Activated T-cell treated with anti-CD3 and anti-CD28 coated beads, Interleukin-2, amount 50 U/mL, for 72 hours (primary cell): Measurements from ENCODE around the gene YEATS4. TPM values are rescaled to one million over a fixed set of nuclear protein-coding genes. Genes with fewer than 3 reads are reported as not detected.

Source experiments
- ATAC-seq, 2 donors: fragments of 150-1000 bp; cut with Tn5 transposase; replicated peaks in 1 of 2; 2 replicates each; pipeline ENCODE4 v1.10.0; 2021; ENCODE audit warnings: moderate library complexity in 2 of 2, mild to moderate bottlenecking in 1 of 2
- DNase-seq, 2 donors: peaks; one replicate each; pipeline ENCODE4 v3.0.0; 2021 to 2022; ENCODE audit warnings: mixed read lengths in 1 of 2
- H3K27ac Mint-ChIP-seq: one replicate; pipeline ENCODE4 v1.8.0; 2022; ENCODE audit warnings: mild to moderate bottlenecking, moderate library complexity, mixed read lengths
- H3K27me3 Mint-ChIP-seq: one replicate; pipeline ENCODE4 v1.8.0; 2022; ENCODE audit warnings: low read depth, mixed read lengths
- H3K36me3 Mint-ChIP-seq, 2 donors: one replicate each; pipeline ENCODE4 v1.8.0; 2022; ENCODE audit warnings: mixed read lengths in 2 of 2, mild to moderate bottlenecking in 1 of 2; ENCODE audit not compliant: insufficient read depth in 2 of 2
- H3K4me1 Mint-ChIP-seq: one replicate; pipeline ENCODE4 v1.8.0; 2022; ENCODE audit warnings: low read depth, mixed read lengths
- H3K4me3 Mint-ChIP-seq, 2 donors: one replicate each; pipeline ENCODE4 v1.8.0; 2022; ENCODE audit warnings: mild to moderate bottlenecking in 2 of 2, mixed read lengths in 2 of 2, moderate library complexity in 2 of 2
- H3K9me3 Mint-ChIP-seq, 2 donors: one replicate each; pipeline ENCODE4 v1.8.0; 2022; ENCODE audit warnings: mixed read lengths in 2 of 2
- total RNA-seq, 2 donors: library from RNA; stranded (reverse); gene quantifications; one replicate each; pipeline ENCODE4 v1.2.3, GENCODE V29; 2022

The YEATS4 gene
- total RNA-seq, 2 donors from 2014 or later: 49.3 to 54.5 TPM

DNA sequence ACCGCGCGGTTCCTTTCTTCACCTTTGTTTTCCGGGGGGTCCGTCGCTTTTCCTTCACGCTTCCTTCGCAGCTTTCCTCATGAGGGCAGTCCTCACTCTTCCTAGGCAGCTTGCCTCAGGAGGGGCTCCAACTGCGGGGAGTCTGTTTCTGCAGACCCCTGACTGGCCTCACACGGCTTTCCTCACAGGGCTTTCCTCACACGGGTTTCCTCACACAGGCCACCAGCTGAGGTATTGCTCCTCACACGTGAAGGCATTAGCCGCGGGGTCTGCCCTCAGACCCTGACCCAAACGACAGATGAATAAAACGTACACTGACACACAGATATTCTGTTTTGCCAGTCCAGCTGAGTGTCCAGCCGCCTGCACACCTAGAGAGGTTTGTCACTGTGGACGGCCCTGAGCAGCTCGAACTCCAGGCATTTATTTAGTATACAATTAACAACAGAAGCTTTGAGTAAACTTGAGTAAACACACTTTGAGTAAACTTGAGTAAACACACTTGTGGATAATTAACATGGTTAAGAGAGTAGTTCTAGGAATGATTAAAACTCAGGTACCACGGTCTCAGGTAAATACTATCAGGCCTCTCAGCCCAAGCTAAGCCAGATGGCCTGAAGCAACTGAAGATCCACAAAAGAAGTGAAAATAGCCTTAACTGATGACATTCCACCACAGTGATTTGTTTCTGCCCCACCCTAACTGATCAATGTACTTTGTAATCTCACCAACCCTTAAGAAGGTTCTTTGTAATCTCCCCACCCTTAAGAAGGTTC is 27.4 kb upstream of the YEATS4 start:
- no peak for ATAC-seq
- no peak for DNase-seq
- H3K36me3 Mint-ChIP-seq: no peaks in the 10 kb centered on the region
- peak overlapping the region; percentile 97 for H3K27ac Mint-ChIP-seq
- H3K9me3 Mint-ChIP-seq: no peaks in the 10 kb centered on the region
- no peaks in the 10 kb centered on the region for H3K27me3 Mint-ChIP-seq
- H3K4me1 Mint-ChIP-seq: peaks cover 55% of the 10 kb centered on the region
- H3K4me3 Mint-ChIP-seq: peak overlapping the region; percentile 86 to 91

DNA sequence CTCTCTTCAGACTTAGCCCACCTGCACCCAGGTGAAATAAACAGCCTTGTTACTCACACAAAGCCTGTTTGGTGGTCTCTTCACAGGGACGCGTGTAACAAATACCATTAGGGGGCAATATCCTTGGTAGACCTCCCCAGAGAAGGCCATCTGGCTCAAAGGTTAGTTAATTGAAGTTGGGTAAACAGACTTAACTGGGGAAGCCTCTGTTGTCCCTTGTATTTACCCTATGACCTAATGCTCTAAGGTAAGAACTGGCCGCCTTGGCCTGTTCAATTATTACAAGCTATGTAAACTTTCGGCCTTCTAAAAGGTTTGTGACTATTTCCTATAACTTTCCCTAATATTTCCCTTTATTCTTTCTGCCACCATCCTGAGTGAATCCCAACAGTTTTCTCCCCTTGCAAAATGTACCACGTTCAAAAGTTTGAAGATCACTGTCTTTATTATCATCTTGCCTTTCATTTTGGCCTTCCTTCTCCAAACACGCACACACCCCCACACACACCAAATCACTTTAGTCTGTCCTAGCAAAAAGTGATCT is 26.7 kb upstream of the YEATS4 start:
- Mint-ChIP-seq H3K9me3 (no peaks in the 10 kb centered on the region), H3K36me3 (no peaks in the 10 kb centered on the region), H3K4me3 (peak overlapping the region in 1 of 2 donors; percentile 91), H3K27ac (peak overlapping the region; percentile 5), H3K27me3 (no peaks in the 10 kb centered on the region), H3K4me1 (peaks cover 55% of the 10 kb centered on the region)
- ATAC-seq (no peak), DNase-seq (no peak)

DNA sequence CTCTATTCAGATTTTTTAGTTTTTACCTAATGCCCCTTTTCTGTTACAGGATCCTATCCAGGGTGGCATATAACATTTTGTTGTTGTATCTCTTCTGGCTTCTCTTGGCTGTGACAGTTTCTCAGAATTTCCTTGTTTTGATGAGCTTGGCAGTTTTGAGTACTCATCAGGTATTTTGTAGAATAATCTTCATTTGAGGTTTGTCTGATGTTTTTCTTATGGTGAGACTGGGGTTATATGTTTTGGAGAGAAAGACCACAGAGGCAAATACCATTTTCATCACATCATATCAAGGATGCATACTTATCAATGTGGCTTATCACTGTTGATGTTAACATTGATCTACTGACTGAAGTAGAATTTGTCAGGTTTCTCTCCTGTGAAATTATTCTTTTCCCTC is 25.4 kb upstream of the YEATS4 start:
- Mint-ChIP-seq H3K4me3 (peak overlapping the region; percentile 10 to 59), H3K27ac (peak overlapping the region; percentile 77)

DNA sequence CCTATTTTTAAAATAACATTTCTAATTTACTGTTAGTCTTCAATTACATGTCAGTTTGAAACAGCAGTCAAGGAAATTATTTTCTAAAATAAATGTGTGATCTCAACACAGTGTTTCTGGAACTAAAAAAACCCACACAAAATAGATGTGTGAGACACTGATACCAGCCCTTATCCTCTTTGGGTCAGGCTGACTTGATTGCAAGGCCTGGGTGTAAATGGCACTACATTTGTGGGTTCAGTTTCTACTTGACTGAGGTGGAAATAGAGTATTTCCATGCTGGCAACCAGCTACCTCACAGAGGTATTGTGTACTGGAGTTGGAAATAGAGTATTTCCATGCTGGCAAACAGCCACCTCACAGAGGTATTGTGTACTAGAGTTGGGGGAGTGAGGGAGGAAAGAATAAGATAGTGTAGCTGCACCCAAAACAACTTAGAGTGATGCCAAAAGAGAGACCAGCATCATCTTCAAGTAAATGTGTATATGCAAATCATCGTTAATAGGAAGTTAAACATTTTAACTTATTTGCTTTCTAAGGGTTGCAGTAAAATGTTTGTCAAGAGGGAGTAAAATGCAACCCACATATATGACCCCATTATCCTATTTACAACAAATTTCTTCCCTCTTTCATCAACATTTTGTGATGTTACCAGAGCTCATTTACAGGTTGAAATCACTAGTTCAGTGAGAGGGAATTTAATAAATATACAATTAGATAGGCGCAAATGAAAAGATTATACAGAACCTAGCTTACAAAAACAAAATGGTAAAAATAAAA is 22.0 kb upstream of the YEATS4 start:
- Mint-ChIP-seq H3K27ac (no peak overlapping the region), H3K4me3 (no peak overlapping the region), H3K27me3 (no peaks in the 10 kb centered on the region), H3K4me1 (peaks cover 27% of the 10 kb centered on the region), H3K9me3 (no peaks in the 10 kb centered on the region), H3K36me3 (no peaks in the 10 kb centered on the region)
- DNase-seq (no peak), ATAC-seq (no peak)

More for the DNA sequence above, 25.4 kb upstream of the YEATS4 start:
- Mint-ChIP-seq H3K27me3 (no peaks in the 10 kb centered on the region), H3K9me3 (no peaks in the 10 kb centered on the region), H3K4me1 (peaks cover 45% of the 10 kb centered on the region), H3K36me3 (no peaks in the 10 kb centered on the region)
- ATAC-seq: peak in 1 of 2 donors; percentile 33
- no peak for DNase-seq

DNA sequence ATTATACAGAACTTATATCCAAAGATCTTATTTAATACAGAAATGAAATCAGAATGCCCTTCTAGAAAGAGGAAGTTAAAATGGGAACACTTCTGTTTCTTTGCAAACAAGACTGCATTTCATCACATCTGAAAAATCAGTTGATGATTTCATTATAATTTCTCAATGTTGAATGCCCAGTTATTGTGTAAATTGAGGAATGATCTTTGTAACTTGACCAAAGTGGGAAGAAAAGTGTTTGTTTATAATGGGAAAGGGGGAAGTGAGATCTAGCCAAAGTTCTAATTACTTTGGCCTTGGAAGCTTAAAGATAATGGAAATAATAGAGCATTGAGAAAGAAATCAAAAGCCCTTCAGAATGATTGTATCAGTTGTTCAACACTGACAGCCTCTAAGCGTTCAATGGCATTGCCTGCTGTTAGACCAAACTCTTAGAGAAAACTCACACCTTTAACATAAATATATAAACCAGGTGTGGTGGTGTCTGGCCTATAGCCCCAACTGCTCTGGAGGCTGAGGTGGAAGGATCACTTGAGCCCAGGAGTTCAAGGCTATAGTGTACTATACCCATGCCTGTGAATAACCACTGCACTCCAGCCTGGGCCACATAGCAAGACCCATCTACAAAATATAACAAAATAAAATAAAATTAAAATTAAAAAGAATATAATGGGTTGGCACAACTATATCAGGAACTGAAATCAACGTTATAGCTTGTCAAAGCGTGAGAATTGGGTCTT is 21.3 kb upstream of the YEATS4 start:
- H3K36me3 Mint-ChIP-seq: no peaks in the 10 kb centered on the region

DNA sequence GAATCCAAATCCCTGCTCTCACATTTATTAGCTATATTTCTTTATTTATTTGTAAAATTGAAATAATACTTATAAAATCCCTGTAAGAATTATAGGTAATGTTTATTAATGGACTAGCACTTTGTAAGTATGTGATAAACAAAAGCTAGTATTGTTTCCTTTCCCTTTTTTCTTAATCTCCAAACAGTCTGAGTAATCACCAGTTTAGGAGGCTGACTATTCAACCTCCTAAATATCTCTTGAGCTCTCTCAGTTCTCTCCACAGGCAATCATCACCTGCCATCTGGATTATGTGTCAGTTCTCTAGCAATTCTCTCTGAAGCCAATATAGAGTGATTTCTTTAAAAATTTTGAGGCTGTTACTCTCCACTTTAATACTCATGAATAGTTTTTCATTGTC is 20.6 kb upstream of the YEATS4 start:
- H3K36me3 Mint-ChIP-seq: no peaks in the 10 kb centered on the region
- no peak overlapping the region for H3K4me3 Mint-ChIP-seq
- H3K4me1 Mint-ChIP-seq: peaks cover 13% of the 10 kb centered on the region
- H3K27me3 Mint-ChIP-seq: no peaks in the 10 kb centered on the region
- DNase-seq (no peak), ATAC-seq (no peak)
- H3K9me3 Mint-ChIP-seq: no peaks in the 10 kb centered on the region
- H3K27ac Mint-ChIP-seq: no peak overlapping the region

More for the DNA sequence above, 21.3 kb upstream of the YEATS4 start:
- ATAC-seq (no peak), DNase-seq (no peak)
- no peak overlapping the region for H3K4me3 Mint-ChIP-seq
- H3K4me1 Mint-ChIP-seq: peaks cover 19% of the 10 kb centered on the region
- no peak overlapping the region for H3K27ac Mint-ChIP-seq
- no peaks in the 10 kb centered on the region for H3K9me3 Mint-ChIP-seq
- H3K27me3 Mint-ChIP-seq: no peaks in the 10 kb centered on the region

DNA sequence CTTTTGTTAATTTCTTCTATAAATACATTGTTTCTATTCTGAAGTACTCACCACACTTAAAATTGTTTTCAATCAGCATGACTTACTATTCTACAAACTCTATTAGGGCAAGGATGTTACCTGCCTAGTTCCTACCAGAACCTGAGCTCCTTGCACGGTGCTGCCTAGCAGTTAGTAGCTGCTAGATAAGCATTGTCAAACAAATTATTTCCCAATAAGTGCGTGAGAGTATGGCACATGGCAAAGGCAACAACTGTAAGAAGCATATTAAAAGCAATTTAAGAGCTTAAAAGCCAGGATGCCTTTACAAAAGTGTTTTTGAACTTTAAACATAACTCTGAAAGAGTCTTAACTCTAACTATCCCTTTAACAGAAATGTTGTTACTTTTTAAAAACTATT is 19.5 kb upstream of the YEATS4 start:
- Mint-ChIP-seq H3K27me3 (no peaks in the 10 kb centered on the region), H3K4me3 (no peak overlapping the region), H3K27ac (no peak overlapping the region), H3K9me3 (no peaks in the 10 kb centered on the region), H3K36me3 (no peaks in the 10 kb centered on the region), H3K4me1 (peaks cover 2% of the 10 kb centered on the region)
- ATAC-seq (no peak), DNase-seq (no peak)

DNA sequence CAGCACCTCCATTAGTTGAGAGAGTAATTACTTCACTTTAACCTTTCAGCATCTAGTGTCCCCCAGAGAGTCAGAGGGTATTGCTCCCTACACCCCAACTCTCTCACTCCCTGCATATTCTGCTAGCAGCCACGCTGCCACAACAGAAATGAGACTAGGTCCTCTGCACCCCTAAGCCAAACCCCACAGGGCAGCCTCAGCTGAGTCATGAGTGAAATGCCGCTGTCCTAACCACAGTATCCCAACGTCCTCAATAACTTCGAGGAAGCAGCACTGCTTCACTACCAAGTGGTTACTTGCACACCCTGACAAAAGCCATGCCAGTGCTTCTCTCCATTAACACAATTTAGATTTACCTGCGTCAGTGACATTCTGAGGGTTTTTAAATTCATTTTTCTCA is 18.2 kb upstream of the YEATS4 start:
- H3K9me3 Mint-ChIP-seq: no peaks in the 10 kb centered on the region

DNA sequence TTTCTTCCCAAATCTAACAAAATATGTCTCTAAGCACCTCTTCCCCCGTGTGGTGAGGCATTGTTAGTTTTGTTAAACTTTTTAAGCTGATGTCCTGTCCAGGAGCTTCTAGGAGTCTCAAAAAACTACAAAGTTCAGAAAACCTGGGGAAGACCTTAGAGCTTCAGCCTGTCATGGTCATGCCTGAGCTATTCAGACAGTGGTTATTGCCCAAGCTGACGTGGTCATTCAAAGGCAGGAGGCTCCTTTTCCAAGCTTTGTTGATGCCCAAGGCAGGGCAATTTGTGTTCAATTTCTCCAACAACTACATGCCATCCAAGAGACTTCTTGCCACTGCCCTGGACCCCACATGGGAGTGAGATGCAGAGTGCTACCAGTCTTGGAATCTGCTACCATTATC is 17.1 kb upstream of the YEATS4 start:
- H3K27me3 Mint-ChIP-seq: no peaks in the 10 kb centered on the region
- no peaks in the 10 kb centered on the region for H3K9me3 Mint-ChIP-seq
- H3K4me3 Mint-ChIP-seq: no peak overlapping the region
- no peak for DNase-seq
- ATAC-seq: no peak
- no peak overlapping the region for H3K27ac Mint-ChIP-seq
- H3K36me3 Mint-ChIP-seq: no peaks in the 10 kb centered on the region
- H3K4me1 Mint-ChIP-seq: no peaks in the 10 kb centered on the region

More for the DNA sequence above, 18.2 kb upstream of the YEATS4 start:
- Mint-ChIP-seq H3K27me3 (no peaks in the 10 kb centered on the region), H3K4me3 (no peak overlapping the region), H3K4me1 (no peaks in the 10 kb centered on the region), H3K27ac (no peak overlapping the region), H3K36me3 (no peaks in the 10 kb centered on the region)
- DNase-seq (no peak), ATAC-seq (no peak)

DNA sequence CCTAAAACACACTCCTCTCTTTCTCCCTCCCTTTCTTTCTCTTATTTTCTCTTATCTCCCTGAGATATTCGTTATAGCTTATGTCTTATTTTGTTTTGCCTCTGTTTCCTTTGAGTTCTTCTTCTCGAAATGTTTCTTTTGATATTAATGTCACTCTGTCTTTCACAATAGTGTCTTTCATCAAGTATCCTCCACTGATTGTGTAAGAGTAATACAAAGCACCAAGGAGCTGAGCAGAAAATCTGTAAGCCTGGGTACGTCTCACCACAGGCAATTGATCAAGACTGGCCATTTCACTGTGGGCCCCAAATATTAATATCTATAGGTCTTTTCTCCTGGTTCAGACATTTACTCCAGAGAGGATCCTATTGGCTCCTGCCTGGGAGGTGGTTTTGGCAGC is 16.2 kb upstream of the YEATS4 start:
- no peaks in the 10 kb centered on the region for H3K4me1 Mint-ChIP-seq
- no peak for DNase-seq
- no peak overlapping the region for H3K27ac Mint-ChIP-seq
- no peaks in the 10 kb centered on the region for H3K27me3 Mint-ChIP-seq
- no peak overlapping the region for H3K4me3 Mint-ChIP-seq
- no peaks in the 10 kb centered on the region for H3K36me3 Mint-ChIP-seq
- ATAC-seq: no peak
- H3K9me3 Mint-ChIP-seq: no peaks in the 10 kb centered on the region

DNA sequence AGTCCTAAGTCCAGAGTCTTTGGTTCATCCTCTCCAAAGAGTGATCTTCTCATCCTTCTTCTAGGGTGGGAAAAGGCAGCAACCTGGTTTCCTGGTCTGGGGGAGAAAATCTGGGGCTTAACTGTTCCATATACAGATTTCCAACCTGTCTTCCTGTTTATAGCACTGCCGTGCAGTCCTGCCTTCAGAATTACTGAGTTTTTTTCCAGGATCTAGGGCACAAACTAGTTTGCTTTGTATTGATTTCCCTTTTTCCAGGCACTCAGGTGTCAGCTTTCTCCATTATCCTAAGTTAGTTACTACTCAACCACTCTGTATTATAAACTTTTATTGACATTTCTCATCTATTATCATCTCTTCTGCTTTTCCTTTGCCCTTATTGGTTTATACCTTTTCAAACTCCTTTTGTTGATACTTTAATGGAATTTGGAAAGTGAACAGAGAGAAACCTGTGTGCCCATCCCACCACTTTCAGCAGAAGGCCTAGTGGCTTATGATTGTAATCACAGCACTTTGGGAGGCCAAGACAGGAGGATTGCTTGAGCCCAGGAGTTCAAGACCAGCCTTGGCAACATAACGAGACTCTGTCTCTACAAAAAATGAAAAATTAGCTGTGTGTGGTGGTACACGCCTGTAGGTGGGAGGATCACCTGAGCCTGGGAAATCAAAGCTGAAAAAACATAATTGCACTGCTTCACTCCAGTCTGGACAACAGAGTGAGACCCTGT is 15.5 kb upstream of the YEATS4 start:
- ATAC-seq: no peak
- Mint-ChIP-seq H3K4me1 (no peaks in the 10 kb centered on the region), H3K9me3 (no peaks in the 10 kb centered on the region), H3K36me3 (no peaks in the 10 kb centered on the region), H3K27ac (no peak overlapping the region), H3K27me3 (no peaks in the 10 kb centered on the region), H3K4me3 (no peak overlapping the region)
- DNase-seq: no peak

DNA sequence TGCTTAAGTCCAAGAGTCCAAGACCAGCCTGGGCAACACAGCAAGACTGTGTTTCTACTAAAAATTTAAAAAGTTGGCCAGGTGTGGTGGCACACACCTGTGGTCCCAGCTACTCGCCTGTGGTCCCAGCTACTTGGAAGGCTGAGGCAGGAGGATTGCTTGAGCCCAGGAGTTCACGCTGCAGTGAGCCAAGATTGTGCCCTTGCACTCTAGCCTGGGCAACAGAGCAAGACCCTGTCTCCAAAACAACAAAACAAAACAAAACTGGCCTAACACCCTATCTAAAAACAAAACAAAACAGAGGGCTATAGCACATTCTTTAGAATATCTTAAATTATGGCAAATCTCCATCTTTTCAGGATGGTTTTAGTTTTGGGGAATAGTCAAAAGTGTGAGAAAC is 14.5 kb upstream of the YEATS4 start:
- Mint-ChIP-seq H3K9me3 (no peaks in the 10 kb centered on the region), H3K4me3 (no peak overlapping the region), H3K27ac (no peak overlapping the region), H3K36me3 (no peaks in the 10 kb centered on the region), H3K27me3 (no peaks in the 10 kb centered on the region), H3K4me1 (no peaks in the 10 kb centered on the region)
- DNase-seq (no peak), ATAC-seq (no peak)
